Ramos (cell line): ENCODE results near the gene ABHD2.
"Not testable (repeated sequence)": the region's sequence is repeated elsewhere in the genome, so short reads cannot be mapped to it uniquely, and the experiment has no call there.

Experiments used
- in situ Hi-C: fragments of 300-500 bp; cut with MboI; formaldehyde crosslinking; loops from one replicate; pipeline ENCODE4 v1.14.3; 2022; ENCODE audit warnings: low sequenced_read_pairs; ENCODE audit not compliant: unreplicated experiment

The ABHD2 gene

GRCh38 chr15:89087830-89088604 is at the start of gene ABHD2:
TSS of gene ABHD2 (plus strand) at chr15:89088456. CDS start at chr15:89116328, 27,872 bp downstream.
- in situ Hi-C loops = no loop called here

- in situ Hi-C loops = no loop called here
Observed at GRCh38 chr15:89039142-89039541, 49.1 kb upstream of the ABHD2 start.

- in situ Hi-C loops = no loop called here
Observed at GRCh38 chr15:89041507-89041906, 46.7 kb upstream of the ABHD2 start.

GRCh38 chr15:89042387-89042786 is 45.9 kb upstream of the ABHD2 start:
- in situ Hi-C loops = no loop called here

GRCh38 chr15:89043031-89044002 is 44.9 kb upstream of the ABHD2 start:
- in situ Hi-C loops = no loop called here

GRCh38 chr15:89049016-89049666 is 39.1 kb upstream of the ABHD2 start:
- in situ Hi-C loops = not testable (repeated sequence)

GRCh38 chr15:89051875-89052274 is 36.4 kb upstream of the ABHD2 start:
- in situ Hi-C loops = no loop called here

GRCh38 chr15:89052474-89052873 is 35.8 kb upstream of the ABHD2 start:
- in situ Hi-C loops = no loop called here

GRCh38 chr15:89054873-89055272 is 33.4 kb upstream of the ABHD2 start:
- in situ Hi-C loops = loop anchor here (5.0 kb wide), 2 partner anchors 72 to 122 kb away; no protein-coding TSS in a partner anchor

- in situ Hi-C loops = loop anchor here (5.0 kb wide), 2 partner anchors 70 to 120 kb away; no protein-coding TSS in a partner anchor
Observed at GRCh38 chr15:89057506-89058133, 30.6 kb upstream of the ABHD2 start.

- in situ Hi-C loops = loop anchor here (5.0 kb wide), 2 partner anchors 69 to 119 kb away; no protein-coding TSS in a partner anchor
Observed at GRCh38 chr15:89058376-89058775, 29.9 kb upstream of the ABHD2 start.

GRCh38 chr15:89058876-89059405 is 29.3 kb upstream of the ABHD2 start:
- in situ Hi-C loops = loop anchor here (5.0 kb wide), 2 partner anchors 68 to 118 kb away; no protein-coding TSS in a partner anchor

GRCh38 chr15:89066280-89066679 is 22.0 kb upstream of the ABHD2 start:
- in situ Hi-C loops = no loop called here

- in situ Hi-C loops = no loop called here
Observed at GRCh38 chr15:89067751-89068150, 20.5 kb upstream of the ABHD2 start.

- in situ Hi-C loops = no loop called here
Observed at GRCh38 chr15:89068325-89068784, 19.9 kb upstream of the ABHD2 start.

- in situ Hi-C loops = no loop called here
Observed at GRCh38 chr15:89070197-89071124, 17.8 kb upstream of the ABHD2 start.

GRCh38 chr15:89071471-89071870 is 16.8 kb upstream of the ABHD2 start:
- in situ Hi-C loops = no loop called here

- in situ Hi-C loops = no loop called here
Observed at GRCh38 chr15:89072277-89072869, 15.9 kb upstream of the ABHD2 start.
